Tibial artery (tissue), 4 donors: ENCODE measurements around the gene KIF26B.

Source experiments
- DNase-seq, 2 donors: peaks; one replicate each; pipeline ENCODE4 v3.0.0-alpha.2; 2019
- H3K27ac ChIP-seq, 2 donors: fragments of 200-600 bp; sonication (generic) in 1 of 2; 1 replicate in 1 of 2; 2 replicates in 1 of 2; pipeline ENCODE4 v1.5.1; 2018 to 2019; ENCODE audit warnings: mild to moderate bottlenecking in 1 of 2
- H3K27me3 ChIP-seq, 2 donors: fragments of 200-600 bp; sonication (generic) in 1 of 2; one replicate each; pipeline versions ENCODE4 v1.5.1 to v1.6.0; 2016 to 2019
- H3K36me3 ChIP-seq, 3 donors: fragments of 200-600 bp; sonication (generic) in 2 of 3; one replicate each; pipeline ENCODE4 v1.5.1; 2016 to 2019; ENCODE audit warnings: mild to moderate bottlenecking in 2 of 3
- H3K4me1 ChIP-seq, 4 donors: fragments of 200-600 bp; sonication (generic) in 2 of 4; 1 replicate in 3 of 4; 2 replicates in 1 of 4; pipeline ENCODE4 v1.5.1; 2016 to 2019
- H3K4me3 ChIP-seq, 2 donors: fragments of 200-600 bp; sonication (generic) in 1 of 2; 1 replicate in 1 of 2; 2 replicates in 1 of 2; pipeline ENCODE4 v1.5.1; 2018 to 2019; ENCODE audit warnings: mild to moderate bottlenecking in 2 of 2
- H3K9me3 ChIP-seq, 3 donors: fragments of 200-600 bp; sonication (generic) in 1 of 3; one replicate each; pipeline ENCODE4 v1.5.1; 2016 to 2019
- intact Hi-C: fragments of 100-400 bp; cut with DNase I; formaldehyde crosslinking; loops from one replicate; pipeline ENCODE4 v1.15.0; 2023; ENCODE audit warnings: low total_unique reads
- TF ChIP-seq, protein P1 (sequence below), 2 experiments: fragments of 200-600 bp in 1 of 2; fragments of 450-650 bp in 1 of 2; IDR thresholded peaks; one replicate each; pipeline ENCODE4 v1.5.1; 2017 to 2019; ENCODE audit warnings: antibody characterized with exemption in 2 of 2, mild to moderate bottlenecking in 1 of 2, moderate library complexity in 1 of 2

Gene KIF26B

DNA sequence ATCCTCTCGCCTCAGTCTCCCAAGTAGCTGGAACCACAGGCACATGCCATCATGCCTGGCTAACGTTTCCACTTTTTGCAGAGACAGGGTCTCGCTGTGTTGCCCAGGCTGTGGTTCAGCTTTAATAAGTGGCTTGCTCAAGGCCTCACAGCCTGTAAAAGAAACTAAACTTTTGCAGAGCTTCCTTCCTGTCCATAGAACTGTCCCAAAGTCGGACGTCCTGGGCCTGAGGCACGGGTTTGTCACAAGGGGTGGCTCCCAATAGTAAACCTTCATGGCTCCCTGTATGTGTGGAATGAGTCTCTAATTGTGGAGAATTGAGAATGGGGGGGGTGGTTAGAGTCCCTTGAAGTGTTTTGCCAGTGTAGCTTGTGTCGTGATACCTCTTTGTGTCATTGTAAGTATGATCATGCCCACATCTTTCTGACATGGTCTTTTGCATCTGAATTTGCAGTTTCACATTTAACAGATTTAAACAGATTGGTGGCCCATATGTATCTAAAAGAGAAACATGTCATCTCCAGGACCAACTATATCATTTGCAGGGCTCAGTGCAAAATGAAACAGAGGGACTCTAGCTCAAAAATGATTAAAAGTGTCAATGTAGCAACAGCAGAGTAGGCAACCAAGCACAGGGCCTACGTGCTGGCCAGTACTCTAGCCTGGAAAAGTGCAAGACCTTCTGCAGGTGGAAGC is 332.1 kb downstream of the KIF26B start:
- no peaks in the 10 kb centered on the region for H3K27me3 ChIP-seq
- H3K4me1 ChIP-seq, result no peaks in the 10 kb centered on the region
- H3K9me3 ChIP-seq, result no peaks in the 10 kb centered on the region
- H3K27ac ChIP-seq, result no peak overlapping the region
- DNase-seq, result no peak
- intact Hi-C loops, result no loop called here
- H3K4me3 ChIP-seq, result no peak overlapping the region
- TF ChIP-seq, protein P1, sequence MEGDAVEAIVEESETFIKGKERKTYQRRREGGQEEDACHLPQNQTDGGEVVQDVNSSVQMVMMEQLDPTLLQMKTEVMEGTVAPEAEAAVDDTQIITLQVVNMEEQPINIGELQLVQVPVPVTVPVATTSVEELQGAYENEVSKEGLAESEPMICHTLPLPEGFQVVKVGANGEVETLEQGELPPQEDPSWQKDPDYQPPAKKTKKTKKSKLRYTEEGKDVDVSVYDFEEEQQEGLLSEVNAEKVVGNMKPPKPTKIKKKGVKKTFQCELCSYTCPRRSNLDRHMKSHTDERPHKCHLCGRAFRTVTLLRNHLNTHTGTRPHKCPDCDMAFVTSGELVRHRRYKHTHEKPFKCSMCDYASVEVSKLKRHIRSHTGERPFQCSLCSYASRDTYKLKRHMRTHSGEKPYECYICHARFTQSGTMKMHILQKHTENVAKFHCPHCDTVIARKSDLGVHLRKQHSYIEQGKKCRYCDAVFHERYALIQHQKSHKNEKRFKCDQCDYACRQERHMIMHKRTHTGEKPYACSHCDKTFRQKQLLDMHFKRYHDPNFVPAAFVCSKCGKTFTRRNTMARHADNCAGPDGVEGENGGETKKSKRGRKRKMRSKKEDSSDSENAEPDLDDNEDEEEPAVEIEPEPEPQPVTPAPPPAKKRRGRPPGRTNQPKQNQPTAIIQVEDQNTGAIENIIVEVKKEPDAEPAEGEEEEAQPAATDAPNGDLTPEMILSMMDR (IDR thresholded peaks at IDR 0.05), result no peak
- H3K36me3 ChIP-seq, result no peaks in the 10 kb centered on the region

DNA sequence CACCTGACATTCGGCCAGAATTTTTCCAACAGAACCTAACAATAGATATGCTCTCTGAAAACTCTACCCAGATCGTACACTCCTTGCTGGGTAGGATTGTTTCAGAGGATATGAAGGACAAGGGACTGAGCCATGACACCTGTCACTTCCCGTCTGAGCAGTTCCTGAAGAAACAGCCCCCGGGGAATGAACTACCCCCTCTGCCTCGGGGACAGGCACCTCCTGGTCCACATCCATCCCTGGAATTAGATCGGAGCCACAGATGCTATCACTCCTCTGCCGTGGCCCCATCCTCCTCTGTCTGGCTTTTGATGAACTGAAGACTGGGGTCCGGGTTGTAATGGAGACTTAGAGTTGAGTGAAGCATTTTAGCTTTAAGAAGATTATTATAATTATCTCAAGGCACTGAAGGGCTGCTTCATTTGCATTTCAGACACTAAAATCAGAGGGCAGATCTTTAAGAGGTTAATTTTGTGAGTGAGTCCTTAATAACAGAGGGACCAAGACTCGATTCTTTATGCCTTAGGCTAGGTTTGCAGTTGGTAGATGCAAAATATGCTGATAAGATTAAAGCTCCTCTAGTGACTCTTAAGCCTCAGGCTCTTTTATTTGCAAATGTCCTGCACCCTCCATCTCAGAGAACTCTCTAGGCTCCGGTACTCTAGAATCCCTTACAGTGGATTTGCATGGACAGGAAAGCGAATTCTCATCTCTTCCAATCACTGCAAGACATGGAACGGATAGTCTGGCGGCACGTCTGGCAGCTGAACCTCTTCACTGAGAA is 333.8 kb downstream of the KIF26B start:
- TF ChIP-seq, protein P1 (IDR thresholded peaks at IDR 0.05), result no peak
- no peaks in the 10 kb centered on the region for H3K4me1 ChIP-seq
- no peak overlapping the region for H3K27ac ChIP-seq
- H3K9me3 ChIP-seq, result no peaks in the 10 kb centered on the region
- intact Hi-C loops, result no loop called here
- DNase-seq, result no peak
- no peaks in the 10 kb centered on the region for H3K27me3 ChIP-seq
- H3K4me3 ChIP-seq, result no peak overlapping the region
- no peaks in the 10 kb centered on the region for H3K36me3 ChIP-seq

DNA sequence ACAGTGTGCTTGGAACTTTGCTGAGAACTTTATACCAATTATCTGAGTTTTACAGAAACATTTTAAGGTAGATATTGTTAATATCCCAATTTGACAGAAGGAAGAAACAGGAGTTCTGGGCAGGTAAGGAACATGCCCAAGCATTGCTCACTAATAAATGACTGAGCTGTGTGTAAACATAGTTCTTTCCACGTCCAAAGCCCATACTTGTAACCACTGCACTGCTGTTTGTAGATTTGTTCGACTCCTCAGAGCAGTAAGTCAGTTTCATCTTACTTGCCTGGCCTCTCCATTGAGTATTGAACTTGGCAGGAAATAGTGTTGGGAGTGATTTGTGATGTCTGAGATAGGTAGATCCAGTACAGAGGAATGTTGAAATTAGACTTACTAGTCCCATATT is 335.1 kb downstream of the KIF26B start:
- no peak for DNase-seq
- H3K27ac ChIP-seq, result no peak overlapping the region
- no peak overlapping the region for H3K4me3 ChIP-seq
- H3K27me3 ChIP-seq, result no peaks in the 10 kb centered on the region
- no peaks in the 10 kb centered on the region for H3K36me3 ChIP-seq
- H3K9me3 ChIP-seq, result no peaks in the 10 kb centered on the region
- TF ChIP-seq, protein P1 (IDR thresholded peaks at IDR 0.05), result no peak
- intact Hi-C loops, result no loop called here
- H3K4me1 ChIP-seq, result no peaks in the 10 kb centered on the region

DNA sequence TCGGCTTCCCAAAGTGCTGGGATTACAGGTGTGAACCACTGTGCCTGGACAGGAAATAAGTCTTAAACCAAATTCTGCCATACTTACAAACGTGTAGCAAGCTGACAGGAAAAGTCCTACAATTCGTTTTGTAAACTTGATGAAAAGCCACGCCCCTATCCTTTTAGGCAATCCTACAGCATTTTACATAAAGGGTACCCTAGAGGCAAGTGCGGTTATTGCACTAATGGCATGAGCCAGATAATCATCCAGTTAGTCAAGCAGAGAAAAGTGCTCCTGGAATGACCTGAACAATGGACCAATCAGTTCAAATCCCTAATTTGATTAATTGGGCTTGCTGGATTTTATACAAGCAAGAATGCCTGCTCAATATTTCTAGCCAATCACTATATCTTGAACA is 338.2 kb downstream of the KIF26B start:
- TF ChIP-seq, protein P1 (IDR thresholded peaks at IDR 0.05), result no peak
- intact Hi-C loops, result no loop called here

DNA sequence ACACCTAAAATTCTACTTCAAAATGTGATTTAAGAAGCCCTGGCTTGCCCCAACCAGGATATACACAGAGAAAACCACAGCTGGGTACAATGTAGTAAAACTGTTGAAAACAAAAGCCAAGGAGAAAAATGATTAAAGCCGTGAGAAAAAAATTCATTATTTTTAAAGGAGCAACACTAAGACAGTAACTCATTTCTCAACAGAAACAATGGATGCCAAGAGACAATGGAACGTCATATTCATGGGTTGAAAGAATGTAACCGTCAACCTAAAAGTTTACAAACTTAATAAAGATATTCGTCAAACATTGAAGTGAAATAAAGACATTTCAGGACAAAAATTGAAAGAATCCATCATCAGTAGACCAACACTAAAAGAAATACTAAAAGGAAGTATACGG is 340.9 kb downstream of the KIF26B start:
- TF ChIP-seq, protein P1 (IDR thresholded peaks at IDR 0.05), result no peak
- H3K4me1 ChIP-seq, result no peaks in the 10 kb centered on the region

More for the DNA sequence above, 338.2 kb downstream of the KIF26B start:
- H3K4me1 ChIP-seq, result no peaks in the 10 kb centered on the region
- H3K36me3 ChIP-seq, result no peaks in the 10 kb centered on the region
- no peak overlapping the region for H3K27ac ChIP-seq
- H3K27me3 ChIP-seq, result no peaks in the 10 kb centered on the region
- no peak overlapping the region for H3K4me3 ChIP-seq
- no peak for DNase-seq
- no peaks in the 10 kb centered on the region for H3K9me3 ChIP-seq

More for the DNA sequence above, 340.9 kb downstream of the KIF26B start:
- DNase-seq, result no peak
- Histone ChIP-seq H3K27me3 (no peaks in the 10 kb centered on the region), H3K4me3 (no peak overlapping the region), H3K9me3 (no peaks in the 10 kb centered on the region), H3K27ac (no peak overlapping the region), H3K36me3 (no peaks in the 10 kb centered on the region)
- intact Hi-C loops, result no loop called here
